ENCODE data around the gene TEX19. TPM values are rescaled to one million over a fixed set of nuclear protein-coding genes. Genes with fewer than 3 reads are reported as not detected.

The TEX19 gene
- total RNA-seq, 1 experiment from 2014 or later = 0.21 TPM

DNA sequence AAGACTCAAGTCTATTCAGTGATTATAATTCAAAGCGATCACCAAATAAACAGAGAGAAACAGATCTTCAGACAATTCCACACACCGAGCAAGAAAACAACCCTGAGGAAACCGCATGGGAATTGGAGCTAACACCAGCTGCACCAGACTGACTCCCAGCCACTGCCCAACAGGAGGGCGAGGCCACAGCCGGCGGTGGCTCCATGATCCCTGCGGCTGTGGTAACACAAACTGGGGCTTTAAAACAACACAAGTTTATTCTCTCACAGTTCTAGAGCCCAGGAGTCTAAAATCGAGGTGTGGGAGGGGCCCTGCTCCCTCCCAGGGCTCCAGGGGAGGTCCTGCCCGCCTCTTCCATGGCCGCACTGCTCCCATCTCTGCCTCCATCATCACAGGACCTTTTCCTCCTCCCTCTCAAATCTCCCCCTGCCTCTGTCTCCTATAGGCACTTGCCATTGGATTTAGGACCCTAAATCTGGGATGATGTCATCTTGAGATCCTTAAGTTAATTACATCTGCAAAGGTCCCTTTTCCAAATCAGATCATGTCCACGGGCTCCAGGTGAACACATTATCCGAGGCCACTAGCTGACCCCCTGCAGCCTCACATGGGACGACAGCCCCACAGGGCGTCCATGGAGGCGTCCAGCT is 49.4 kb downstream of the TEX19 start:
- no peak overlapping the region for H3K4me3 ChIP-seq (ENCODE audit: low read depth in 2 of 2, low read length in 2 of 2)
- peaks cover 4% of the 10 kb centered on the region; the same call in 1 of the 2 replicates for H3K4me1 ChIP-seq (ENCODE audit: control insufficient read depth, insufficient read depth, low read length)
- TF ChIP-seq, protein P1, sequence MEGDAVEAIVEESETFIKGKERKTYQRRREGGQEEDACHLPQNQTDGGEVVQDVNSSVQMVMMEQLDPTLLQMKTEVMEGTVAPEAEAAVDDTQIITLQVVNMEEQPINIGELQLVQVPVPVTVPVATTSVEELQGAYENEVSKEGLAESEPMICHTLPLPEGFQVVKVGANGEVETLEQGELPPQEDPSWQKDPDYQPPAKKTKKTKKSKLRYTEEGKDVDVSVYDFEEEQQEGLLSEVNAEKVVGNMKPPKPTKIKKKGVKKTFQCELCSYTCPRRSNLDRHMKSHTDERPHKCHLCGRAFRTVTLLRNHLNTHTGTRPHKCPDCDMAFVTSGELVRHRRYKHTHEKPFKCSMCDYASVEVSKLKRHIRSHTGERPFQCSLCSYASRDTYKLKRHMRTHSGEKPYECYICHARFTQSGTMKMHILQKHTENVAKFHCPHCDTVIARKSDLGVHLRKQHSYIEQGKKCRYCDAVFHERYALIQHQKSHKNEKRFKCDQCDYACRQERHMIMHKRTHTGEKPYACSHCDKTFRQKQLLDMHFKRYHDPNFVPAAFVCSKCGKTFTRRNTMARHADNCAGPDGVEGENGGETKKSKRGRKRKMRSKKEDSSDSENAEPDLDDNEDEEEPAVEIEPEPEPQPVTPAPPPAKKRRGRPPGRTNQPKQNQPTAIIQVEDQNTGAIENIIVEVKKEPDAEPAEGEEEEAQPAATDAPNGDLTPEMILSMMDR (IDR thresholded peaks at IDR 0.05) = no peak
- TF ChIP-seq SIN3A (IDR thresholded peaks at IDR 0.05; ENCODE audit: borderline replicate concordance, insufficient read depth, low read depth, low read length) = no peak
- no peak for TF ChIP-seq REST (IDR thresholded peaks at IDR 0.05; ENCODE audit: insufficient read depth in 1 of 2, low read depth in 2 of 2, low read length in 1 of 2)
- TF ChIP-seq POLR2AphosphoS5 (IDR thresholded peaks at IDR 0.05; ENCODE audit: low read depth, low read length) = no peak
- no peak for TF ChIP-seq TCF7L2 (IDR thresholded peaks at IDR 0.05; ENCODE audit: low read depth, low read length)
- no peak for ATAC-seq
- in situ Hi-C loops (cut with HindIII; ENCODE audit: low pct_unique_long_range_greater_than_20kb, low sequenced_read_pairs) (no loop called here), intact Hi-C loops (cut with micrococcal nuclease; ENCODE audit: unreplicated experiment) (no loop called here)
- no peak for DNase-seq (ENCODE audit: low read depth, low spot score)
- H3K9me3 ChIP-seq (ENCODE audit: control insufficient read depth, insufficient read depth, low read depth, low read length) = no peaks in the 10 kb centered on the region
- no TSS peak for BruUV-seq (replicated peaks)
- ChIA-PET CTCF (no interaction called here), POLR2A (no interaction called here)
- H3K27me3 ChIP-seq (ENCODE audit: control insufficient read depth, insufficient read depth, low read length) = no peaks in the 10 kb centered on the region
- no peak overlapping the region for H3K27ac ChIP-seq (ENCODE audit: low read length)
- no peaks in the 10 kb centered on the region for H3K36me3 ChIP-seq (ENCODE audit: control insufficient read depth, insufficient read depth, low read length)

- TF ChIP-seq REST (IDR thresholded peaks at IDR 0.05; ENCODE audit: insufficient read depth in 1 of 2, low read depth in 2 of 2, low read length in 1 of 2) = no peak
- TF ChIP-seq SIN3A (IDR thresholded peaks at IDR 0.05; ENCODE audit: borderline replicate concordance, insufficient read depth, low read depth, low read length) = no peak
- no peak for TF ChIP-seq TCF7L2 (IDR thresholded peaks at IDR 0.05; ENCODE audit: low read depth, low read length)
- TF ChIP-seq POLR2AphosphoS5 (IDR thresholded peaks at IDR 0.05; ENCODE audit: low read depth, low read length) = no peak
- TF ChIP-seq, protein P1 (IDR thresholded peaks at IDR 0.05) = no peak
- ATAC-seq (no peak), DNase-seq (ENCODE audit: low read depth, low spot score) (no peak)
- peaks cover 4% of the 10 kb centered on the region; the same call in 1 of the 2 replicates for H3K4me1 ChIP-seq (ENCODE audit: control insufficient read depth, insufficient read depth, low read length)
- POLR2A ChIA-PET = no interaction called here
- CTCF ChIA-PET = no interaction called here
- no peaks in the 10 kb centered on the region for H3K27me3 ChIP-seq (ENCODE audit: control insufficient read depth, insufficient read depth, low read length)
- no peak overlapping the region for H3K27ac ChIP-seq (ENCODE audit: low read length)
- intact Hi-C loops (cut with micrococcal nuclease; ENCODE audit: unreplicated experiment) = no loop called here
- in situ Hi-C loops (cut with HindIII; ENCODE audit: low pct_unique_long_range_greater_than_20kb, low sequenced_read_pairs) = no loop called here
- no peaks in the 10 kb centered on the region for H3K9me3 ChIP-seq (ENCODE audit: control insufficient read depth, insufficient read depth, low read depth, low read length)
- no peaks in the 10 kb centered on the region for H3K36me3 ChIP-seq (ENCODE audit: control insufficient read depth, insufficient read depth, low read length)
- H3K4me3 ChIP-seq (ENCODE audit: low read depth in 2 of 2, low read length in 2 of 2) = no peak overlapping the region
- no TSS peak for BruUV-seq (replicated peaks)
Measured at GRCh38 chr17:82408938-82409318, 49.9 kb downstream of the TEX19 start.
